Measurements from ENCODE around the gene B9D2. TPM values are rescaled to one million over a fixed set of nuclear protein-coding genes. Genes with fewer than 3 reads are reported as not detected.

The B9D2 gene
- total and polyA plus RNA-seq, 2 experiments from 2014 or later = 2.7 to 7.4 TPM

Other genes with a start within 250 kb of the B9D2 start
- gene CYP2F1, start 249.7 kb downstream of the B9D2 start, total RNA-seq (2014; rRNA removed; shearing (Covaris generic)) = not detected in 2 replicates
- gene CYP2F1, start 249.7 kb downstream of the B9D2 start, polyA plus RNA-seq (2016; fragmentation: Nextera tagmentation; extraction: Ambion mirVana) = 0.99 and 1.1 TPM in 2 replicates
- 272 and 315 TPM in 2 replicates for gene CYP2S1, start 170.9 kb downstream of the B9D2 start, total RNA-seq (2014; rRNA removed; shearing (Covaris generic))
- 130 and 137 TPM in 2 replicates for gene CYP2S1, start 170.9 kb downstream of the B9D2 start, polyA plus RNA-seq (2016; fragmentation: Nextera tagmentation; extraction: Ambion mirVana)
- 23.7 and 28.4 TPM in 2 replicates for gene AXL, start 144.9 kb downstream of the B9D2 start, total RNA-seq (2014; rRNA removed; shearing (Covaris generic))
- gene AXL, start 144.9 kb downstream of the B9D2 start, polyA plus RNA-seq (2016; fragmentation: Nextera tagmentation; extraction: Ambion mirVana) = 7.5 and 9.0 TPM in 2 replicates
- gene HNRNPUL1, start 99.8 kb downstream of the B9D2 start, total RNA-seq (2014; rRNA removed; shearing (Covaris generic)) = 166 and 204 TPM in 2 replicates
- 204 and 207 TPM in 2 replicates for gene HNRNPUL1, start 99.8 kb downstream of the B9D2 start, polyA plus RNA-seq (2016; fragmentation: Nextera tagmentation; extraction: Ambion mirVana)
- 8.0 and 9.7 TPM in 2 replicates for gene CCDC97, start 54.0 kb downstream of the B9D2 start, total RNA-seq (2014; rRNA removed; shearing (Covaris generic))
- 8.2 and 11.0 TPM in 2 replicates for gene CCDC97, start 54.0 kb downstream of the B9D2 start, polyA plus RNA-seq (2016; fragmentation: Nextera tagmentation; extraction: Ambion mirVana)
- gene TGFB1, start 10.2 kb downstream of the B9D2 start, total RNA-seq (2014; rRNA removed; shearing (Covaris generic)) = 6.7 and 7.9 TPM in 2 replicates
- 0.99 and 1.4 TPM in 2 replicates for gene TGFB1, start 10.2 kb downstream of the B9D2 start, polyA plus RNA-seq (2016; fragmentation: Nextera tagmentation; extraction: Ambion mirVana)
- gene TMEM91, start 12.4 kb upstream of the B9D2 start, total RNA-seq (2014; rRNA removed; shearing (Covaris generic)) = 9.3 and 9.5 TPM in 2 replicates
- gene TMEM91, start 12.4 kb upstream of the B9D2 start, polyA plus RNA-seq (2016; fragmentation: Nextera tagmentation; extraction: Ambion mirVana) = 8.1 and 10.6 TPM in 2 replicates
- gene EXOSC5, start 33.2 kb upstream of the B9D2 start, total RNA-seq (2014; rRNA removed; shearing (Covaris generic)) = 65.1 and 65.4 TPM in 2 replicates
- gene EXOSC5, start 33.2 kb upstream of the B9D2 start, polyA plus RNA-seq (2016; fragmentation: Nextera tagmentation; extraction: Ambion mirVana) = 116 and 125 TPM in 2 replicates
- gene BCKDHA, start 33.7 kb upstream of the B9D2 start, total RNA-seq (2014; rRNA removed; shearing (Covaris generic)) = 31.3 and 42.4 TPM in 2 replicates
- gene BCKDHA, start 33.7 kb upstream of the B9D2 start, polyA plus RNA-seq (2016; fragmentation: Nextera tagmentation; extraction: Ambion mirVana) = 14.2 and 15.0 TPM in 2 replicates
- 0.70 and 1.8 TPM in 2 replicates for gene B3GNT8, start 63.2 kb upstream of the B9D2 start, total RNA-seq (2014; rRNA removed; shearing (Covaris generic))
- 0.71 TPM in 2 replicates for gene B3GNT8, start 63.2 kb upstream of the B9D2 start, polyA plus RNA-seq (2016; fragmentation: Nextera tagmentation; extraction: Ambion mirVana)
- gene DMAC2, start 75.8 kb upstream of the B9D2 start, total RNA-seq (2014; rRNA removed; shearing (Covaris generic)) = 83.5 and 86.5 TPM in 2 replicates
- 74.5 and 77.2 TPM in 2 replicates for gene DMAC2, start 75.8 kb upstream of the B9D2 start, polyA plus RNA-seq (2016; fragmentation: Nextera tagmentation; extraction: Ambion mirVana)
- gene ERICH4, start 79.0 kb upstream of the B9D2 start, total RNA-seq (2014; rRNA removed; shearing (Covaris generic)) = not detected in 2 replicates
- gene ERICH4, start 79.0 kb upstream of the B9D2 start, polyA plus RNA-seq (2016; fragmentation: Nextera tagmentation; extraction: Ambion mirVana) = not detected in 2 replicates
- not detected in 2 replicates for gene CEACAM21, start 212.0 kb upstream of the B9D2 start, total RNA-seq (2014; rRNA removed; shearing (Covaris generic))
- gene CEACAM21, start 212.0 kb upstream of the B9D2 start, polyA plus RNA-seq (2016; fragmentation: Nextera tagmentation; extraction: Ambion mirVana) = not detected in 2 replicates